ENCODE data around the gene IBA57.

IBA57 gene

DNA sequence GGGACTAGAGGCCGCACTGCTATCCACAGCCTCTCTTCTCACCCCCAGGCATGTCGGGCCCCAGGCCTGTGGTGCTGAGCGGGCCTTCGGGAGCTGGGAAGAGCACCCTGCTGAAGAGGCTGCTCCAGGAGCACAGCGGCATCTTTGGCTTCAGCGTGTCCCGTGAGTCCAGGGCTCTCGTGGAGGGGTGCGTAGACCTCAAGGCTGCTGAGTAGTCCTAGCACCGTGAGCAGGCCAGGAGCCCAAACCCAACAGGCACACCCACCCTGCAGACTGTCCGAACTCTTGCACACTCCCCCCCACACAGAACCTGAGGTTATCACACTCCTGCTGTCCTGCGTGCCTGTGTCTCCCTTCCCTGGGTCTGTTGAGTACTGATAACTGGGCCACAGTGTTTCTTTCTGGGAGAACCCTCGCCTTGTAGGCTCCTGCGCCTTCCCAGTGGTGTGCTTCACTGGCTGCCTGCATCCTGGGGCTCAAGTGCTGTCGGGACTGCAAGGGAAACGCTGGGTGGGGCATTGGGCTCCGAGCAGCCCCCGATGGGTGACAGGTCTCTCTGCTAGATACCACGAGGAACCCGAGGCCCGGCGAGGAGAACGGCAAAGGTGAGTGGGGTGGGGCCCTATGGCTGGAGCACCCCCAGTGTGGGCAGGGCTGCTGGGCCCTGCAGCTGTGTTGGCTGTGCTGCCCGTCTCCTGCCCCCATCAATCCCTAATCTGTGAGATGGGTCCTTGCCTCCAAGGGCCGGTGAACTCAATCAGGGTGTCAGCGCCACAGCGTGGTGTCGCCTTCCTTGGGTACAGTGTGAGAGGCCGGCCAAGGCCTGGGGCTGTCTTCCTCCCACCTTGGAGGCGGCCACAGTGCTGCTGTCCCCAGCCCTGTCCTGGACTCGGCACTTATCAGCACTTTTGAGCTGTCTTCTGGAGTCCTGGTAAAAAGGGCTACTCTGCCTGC is 19.9 kb upstream of the IBA57 start:
- no peak for DNase-seq

DNA sequence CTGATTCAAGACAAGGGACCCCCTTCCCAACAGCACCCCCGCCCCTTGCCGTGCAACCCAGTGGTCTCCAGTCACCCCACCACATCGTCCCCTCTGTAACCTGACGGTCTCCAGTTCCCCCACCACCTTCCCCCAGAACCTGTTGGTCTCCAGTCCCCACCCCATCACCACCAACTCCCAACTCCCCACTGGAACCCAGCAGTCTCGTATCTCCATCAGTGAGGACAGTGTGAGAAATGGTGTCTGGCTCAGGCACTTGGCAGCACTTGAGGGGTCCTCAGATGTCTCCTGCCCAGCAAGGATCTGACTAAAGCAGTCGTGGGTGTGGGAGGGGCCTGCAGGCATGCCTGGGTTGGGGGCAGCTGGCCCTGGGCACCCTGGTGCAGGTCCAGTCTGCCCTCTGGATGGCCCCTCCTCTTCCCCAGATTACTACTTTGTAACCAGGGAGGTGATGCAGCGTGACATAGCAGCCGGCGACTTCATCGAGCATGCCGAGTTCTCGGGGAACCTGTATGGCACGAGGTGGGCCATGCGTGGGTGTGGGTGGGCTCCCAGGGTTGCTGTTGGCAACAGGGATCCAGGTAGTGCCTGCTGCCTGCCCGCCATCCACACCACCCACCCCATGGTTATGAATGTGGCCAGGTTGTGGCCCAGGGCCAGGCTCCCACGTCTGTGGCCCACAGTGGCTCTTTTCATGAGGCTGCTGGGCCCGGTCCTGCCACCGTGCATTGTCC is 19.0 kb upstream of the IBA57 start:
- no peak for DNase-seq

DNA sequence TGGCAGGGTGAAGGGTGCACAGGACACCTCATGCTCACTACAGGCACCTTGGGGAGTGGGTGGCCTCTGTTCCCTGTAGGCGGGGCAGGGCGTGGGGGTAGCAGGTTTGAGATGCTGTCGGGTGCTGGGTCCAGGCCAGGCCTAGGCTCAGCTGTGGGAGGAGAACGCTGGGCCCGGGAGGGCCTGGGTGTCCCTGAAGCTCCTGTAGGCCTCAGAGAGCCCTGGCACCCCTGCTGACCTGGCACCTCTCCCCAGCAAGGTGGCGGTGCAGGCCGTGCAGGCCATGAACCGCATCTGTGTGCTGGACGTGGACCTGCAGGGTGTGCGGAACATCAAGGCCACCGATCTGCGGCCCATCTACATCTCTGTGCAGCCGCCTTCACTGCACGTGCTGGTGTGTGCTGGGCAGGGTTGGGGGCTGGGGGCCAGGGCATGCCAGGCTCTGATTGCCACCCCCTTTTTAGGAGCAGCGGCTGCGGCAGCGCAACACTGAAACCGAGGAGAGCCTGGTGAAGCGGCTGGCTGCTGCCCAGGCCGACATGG is 18.4 kb upstream of the IBA57 start:
- DNase-seq, result no peak

DNA sequence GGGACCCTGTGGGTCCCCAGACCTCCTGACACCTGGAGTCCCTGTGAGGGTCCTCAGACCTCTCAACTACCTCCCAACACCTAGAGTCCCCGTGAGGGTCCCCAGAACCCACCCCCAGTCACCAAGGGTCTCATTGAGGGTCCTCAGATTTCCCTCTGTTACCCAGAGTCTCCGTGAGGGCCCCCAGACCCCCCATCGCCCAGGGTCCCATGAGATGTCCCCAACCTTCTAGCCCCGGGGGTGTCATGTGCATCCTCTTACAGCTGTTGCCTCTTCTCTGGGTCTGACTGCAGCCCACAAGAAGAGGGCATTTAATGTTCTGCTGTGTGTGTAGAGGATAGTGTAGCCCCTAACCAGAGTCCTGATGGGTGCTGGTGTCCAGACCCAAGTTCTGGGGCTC is 17.8 kb upstream of the IBA57 start:
- no peak for DNase-seq

DNA sequence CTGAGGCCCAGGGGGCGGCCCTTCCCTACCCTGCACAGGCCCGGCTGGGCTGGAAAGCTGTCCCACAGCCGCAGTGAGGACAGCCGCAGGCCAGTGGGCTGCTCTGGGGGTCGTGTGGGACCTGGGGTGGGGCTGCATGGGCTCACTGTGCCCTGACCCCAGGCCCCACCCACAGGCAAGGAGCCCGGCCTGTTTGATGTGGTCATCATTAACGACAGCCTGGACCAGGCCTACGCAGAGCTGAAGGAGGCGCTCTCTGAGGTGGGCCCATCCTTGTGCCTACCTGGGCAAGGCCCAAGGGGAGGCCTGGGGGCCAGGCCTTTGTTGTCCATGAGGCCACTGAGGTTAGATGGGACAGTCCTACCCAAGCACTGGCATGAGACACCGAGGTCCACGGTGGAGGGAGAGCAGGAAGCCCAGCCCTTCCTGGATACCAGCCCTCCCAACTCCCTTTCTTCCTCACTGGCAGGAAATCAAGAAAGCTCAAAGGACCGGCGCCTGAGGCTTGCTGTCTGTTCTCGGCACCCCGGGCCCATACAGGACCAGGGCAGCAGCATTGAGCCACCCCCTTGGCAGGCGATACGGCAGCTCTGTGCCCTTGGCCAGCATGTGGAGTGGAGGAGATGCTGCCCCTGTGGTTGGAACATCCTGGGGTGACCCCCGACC is 17.3 kb upstream of the IBA57 start:
- no peak for DNase-seq

DNA sequence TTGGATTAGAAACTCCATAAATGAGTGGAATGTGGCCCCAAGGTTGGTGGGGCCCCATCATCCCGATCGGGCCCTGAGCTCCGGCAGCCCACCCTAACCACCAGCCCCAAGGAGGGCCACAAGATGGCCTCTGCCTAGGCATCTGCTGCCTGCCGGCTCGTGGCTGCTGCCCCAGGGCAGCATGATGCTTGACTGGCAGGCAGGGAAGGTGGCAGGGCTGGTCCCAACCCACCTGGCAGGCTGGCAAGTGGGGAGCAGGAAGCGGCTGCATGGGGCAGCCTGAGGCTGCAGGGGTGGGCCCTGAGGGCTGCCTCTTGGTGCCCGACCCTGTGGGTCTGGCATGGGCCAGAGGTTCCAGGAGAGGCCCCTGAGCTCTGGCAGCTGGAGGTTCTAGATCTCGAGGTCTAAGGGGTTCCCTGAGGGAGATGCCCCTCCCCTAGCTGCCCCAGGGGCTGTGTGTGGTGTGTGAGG is 16.6 kb upstream of the IBA57 start:
- DNase-seq, result no peak

DNA sequence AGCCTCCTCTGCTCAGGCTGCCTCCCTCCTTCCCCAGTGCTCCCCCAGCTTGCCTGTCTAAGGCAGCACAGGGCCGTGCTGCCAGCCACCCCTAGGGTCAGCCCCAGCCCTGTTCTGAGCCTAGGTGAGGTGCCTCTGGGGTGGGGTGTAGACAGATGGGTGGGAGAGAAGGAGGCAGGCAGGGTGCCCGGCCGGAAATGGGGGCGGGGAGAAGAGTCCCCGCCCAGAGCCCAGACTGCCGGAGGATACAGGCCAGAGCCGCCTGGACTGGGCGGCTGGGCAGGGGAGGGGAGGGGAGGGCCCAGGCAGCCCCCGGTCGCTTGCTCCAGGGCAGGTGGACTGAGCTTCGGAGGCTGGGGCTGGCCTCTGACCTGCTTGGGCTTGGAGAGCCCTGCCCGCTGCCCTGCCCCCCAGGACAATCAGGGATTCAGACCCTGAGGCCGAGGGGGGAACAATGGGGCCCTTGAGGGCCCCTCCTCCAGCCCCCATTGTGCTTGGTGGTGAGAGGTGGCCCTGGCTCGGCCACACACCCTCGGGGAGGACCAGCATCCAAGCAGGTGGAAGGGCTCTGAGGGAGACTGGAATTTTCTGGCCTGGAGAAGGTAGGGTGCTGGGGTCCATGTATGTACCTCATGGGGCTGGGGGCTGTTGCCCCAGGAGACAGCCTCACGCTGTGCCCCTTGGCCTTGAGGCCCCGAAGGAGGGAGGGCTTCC is 16.0 kb upstream of the IBA57 start, which contains the start of gene GJC2:
TSS of gene GJC2 (plus strand) at position 525 of the 714 bp plus-strand sequence. CDS start 7,829 bp downstream, outside the sequence.
- no peak for DNase-seq

DNA sequence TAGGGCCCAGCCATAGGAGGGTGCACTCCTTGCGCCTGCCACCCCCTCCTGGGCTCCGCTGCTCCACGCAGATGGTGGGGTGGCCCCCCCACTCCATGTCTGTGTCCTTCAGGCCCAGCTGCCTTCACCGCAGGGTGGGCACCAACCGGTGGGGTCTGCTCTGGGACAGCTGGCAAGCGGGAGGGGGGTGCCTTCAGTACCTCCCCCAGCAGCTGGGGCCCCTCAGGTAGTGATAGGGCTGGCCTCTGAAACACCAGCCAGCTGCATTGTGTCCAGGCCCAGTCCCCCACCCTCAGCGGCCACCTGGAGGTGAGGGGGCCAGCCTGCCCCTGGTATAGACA is 15.5 kb upstream of the IBA57 start:
- no peak for DNase-seq

DNA sequence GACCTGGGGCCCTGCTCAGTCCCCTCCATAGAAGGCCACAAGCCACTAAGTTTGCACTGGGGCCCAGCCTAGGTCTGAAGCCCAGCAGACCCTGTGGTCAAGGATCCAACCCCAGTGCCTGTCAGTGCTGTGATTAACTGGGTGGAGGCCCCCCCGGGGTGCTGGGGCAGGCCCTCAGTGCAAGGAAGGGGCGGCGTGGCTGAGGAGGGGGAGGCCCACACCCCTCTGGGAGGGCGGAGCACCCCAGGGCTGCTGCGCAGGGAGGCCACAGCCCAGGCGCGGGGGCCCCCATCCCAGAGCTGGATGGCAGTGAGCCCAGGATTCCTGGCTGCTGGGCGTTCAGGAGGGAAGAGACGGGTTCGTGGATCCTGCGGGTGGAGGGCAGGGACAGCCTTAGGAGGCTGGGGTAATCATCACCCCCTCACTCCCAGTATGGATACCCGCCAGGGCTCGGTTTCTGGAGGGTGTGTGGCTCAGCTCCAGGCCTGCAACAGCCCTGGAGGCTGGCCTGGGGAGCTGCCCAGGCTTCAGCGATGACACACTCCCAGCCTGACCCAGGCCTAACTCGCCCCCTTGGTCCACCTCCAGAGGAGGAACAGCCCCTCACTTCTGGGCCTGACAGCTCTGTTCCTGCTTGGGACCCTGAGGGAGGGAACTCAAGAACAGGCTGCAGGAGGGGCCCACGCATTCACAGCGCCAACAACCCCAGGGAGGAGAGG is 15.0 kb upstream of the IBA57 start:
- DNase-seq, result no peak

DNA sequence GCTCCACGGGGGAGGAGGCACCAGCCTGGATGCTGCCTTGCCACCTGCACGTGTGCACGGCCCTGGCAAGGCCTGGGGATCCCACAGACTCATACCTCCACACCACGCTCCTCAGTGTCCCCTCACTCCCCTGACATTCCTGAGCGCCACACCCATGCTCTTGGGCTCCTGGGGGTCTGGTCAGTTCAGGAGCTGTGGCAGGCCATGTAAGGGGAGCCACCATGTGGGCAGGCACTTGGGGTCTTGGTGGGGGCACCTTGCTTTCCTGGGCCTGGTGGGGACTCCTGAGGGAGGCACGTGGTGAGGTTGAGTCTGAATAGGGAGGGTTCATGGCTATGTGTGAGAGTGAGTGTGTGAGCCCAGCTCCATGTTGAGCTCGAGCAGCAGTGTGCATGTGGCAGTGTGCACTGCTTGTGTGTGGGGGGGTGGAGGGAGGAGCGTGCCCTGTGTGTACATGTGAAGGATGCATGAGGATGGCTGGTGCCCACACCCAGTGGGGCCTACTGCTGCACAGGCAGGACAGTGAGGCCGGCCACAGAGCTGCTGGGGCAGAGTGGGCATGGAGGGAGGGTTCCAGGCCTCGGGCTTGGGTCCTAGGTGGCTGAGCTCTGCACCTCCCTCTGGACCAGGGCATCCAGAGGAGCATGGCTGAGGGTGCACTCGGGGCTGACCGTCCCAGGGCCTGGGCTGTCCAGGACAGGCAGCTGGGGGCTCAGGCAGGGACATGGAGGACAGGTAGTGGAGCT is 14.3 kb upstream of the IBA57 start:
- DNase-seq, result no peak

DNA sequence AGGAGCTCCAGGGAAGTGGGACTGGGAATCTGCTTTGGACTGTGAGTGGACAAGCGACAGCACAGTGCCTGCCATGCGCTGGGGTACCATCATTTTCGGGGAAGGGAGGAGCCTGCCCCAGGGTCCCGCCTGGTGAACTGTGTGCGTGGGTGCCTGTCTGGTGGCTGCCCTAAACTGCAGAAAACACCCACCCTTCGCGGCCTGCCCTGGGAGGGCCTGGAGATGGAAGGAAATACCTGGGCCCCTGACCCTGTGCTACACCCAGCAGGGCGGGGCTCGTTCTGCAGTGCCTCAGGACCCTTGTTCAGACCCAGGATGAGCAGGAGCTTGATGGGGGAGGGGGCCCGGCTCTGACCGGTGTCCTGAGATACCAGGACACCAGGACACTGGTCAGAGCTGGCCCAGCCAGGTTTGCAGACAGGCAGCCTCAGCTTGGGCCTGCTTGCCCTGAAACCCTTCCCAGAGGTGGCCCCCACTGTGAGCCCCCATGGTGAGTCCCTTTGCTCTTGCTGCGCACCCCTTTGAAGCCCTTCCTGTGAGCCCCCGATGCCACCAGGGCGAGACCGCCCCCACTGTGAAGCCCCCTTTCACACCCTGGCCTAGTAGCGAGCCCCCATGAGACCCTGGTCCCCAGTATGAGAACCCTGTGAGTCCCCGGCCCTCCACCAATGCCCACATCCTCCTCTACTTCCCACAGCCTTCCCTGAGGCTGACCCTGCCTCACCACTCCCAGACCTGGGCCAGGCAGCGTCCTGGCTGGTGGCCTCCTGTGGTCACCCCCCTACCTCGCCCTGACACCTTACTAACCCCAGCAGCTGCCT is 13.3 kb upstream of the IBA57 start:
- no peak for DNase-seq

DNA sequence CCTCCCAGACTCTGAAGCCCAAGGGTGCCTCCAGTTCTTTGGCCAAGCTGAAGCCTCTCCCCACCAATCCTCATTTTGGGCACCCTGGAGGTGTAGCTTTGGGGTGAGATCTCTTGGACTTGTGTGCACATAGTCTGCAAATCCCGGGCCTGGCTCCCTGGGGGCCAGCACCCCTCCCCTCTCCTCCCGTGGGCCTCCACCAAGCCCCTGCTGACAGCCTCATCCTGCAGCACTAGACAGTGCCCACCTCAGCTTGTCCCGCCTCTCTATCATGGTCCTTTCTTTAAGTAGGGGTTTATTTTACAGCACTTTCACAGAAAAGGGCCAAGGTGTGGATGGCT is 12.7 kb upstream of the IBA57 start:
- DNase-seq, result no peak

DNA sequence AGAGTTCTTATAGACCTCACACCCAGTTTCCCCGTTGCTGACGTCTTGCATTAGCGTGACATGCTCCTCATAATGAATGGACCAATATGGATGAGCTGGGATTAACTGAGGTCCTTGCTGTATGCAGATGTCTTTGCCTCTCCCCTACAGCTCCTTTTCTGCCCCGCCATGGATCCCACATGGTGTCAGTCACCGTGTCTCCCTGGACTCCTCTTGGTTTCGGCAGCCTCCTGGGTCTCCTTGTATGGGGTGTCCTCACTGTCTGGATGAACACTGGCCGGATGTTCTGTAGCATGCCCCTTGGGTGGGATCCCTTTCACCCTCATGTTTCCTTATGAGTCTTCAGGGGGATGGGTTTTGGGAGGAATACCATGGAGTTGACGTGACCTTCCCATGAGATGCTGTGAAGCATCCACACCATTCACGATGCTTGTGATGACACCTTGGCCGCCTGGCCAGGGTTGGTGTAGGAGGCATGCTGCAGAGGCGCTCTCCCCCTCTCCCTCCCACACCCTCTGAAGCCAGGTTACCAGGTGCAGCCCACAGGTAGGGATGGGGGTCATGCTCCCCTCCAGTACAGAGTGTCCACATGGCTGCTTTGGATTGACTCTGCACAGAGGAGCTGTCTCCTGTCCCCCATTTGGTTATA is 11.5 kb upstream of the IBA57 start:
- DNase-seq, result no peak

DNA sequence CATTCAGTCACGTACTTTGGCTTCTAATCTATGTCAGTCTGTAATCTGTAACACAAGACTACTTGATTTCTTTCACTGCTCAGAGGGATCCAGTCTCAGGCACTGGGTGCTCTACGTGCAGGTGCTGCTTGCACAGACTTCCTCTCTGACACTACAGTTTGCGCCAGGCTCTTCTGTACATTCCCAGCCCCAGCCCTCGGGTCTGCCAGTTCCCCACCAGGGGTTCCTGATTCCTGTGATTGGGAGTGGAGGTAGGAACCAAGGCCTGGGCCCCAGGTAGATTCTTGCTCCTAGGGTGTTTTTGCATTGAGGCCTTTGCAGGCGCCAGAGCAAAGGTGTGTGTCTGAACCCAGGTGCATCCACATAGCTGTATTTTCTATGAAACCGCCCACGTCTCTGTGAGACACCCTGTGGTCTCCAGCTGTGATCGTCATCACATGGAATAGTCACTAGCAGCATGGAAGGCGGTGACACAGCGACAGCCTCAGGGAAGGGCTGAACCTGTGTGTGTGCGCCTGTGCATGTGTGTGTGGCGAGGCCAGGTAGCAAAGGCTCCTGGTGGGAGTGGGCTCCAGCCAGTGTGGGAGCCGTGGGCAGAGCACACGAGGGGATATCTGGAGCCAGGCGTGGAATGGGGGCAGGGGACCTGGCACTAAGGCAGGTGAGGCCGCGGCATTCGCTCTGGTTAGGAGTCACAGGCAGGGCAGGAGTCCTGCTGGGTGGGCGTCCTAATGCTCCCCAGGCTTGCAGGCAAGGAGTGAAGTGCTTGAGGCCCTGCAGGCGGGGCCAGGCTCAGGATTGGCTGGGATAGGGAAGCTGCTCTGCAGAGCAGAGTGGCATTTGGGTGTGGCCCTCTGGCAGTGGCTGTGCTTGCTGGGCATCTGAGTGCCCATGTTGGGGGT is 10.7 kb upstream of the IBA57 start:
- DNase-seq, result no peak

DNA sequence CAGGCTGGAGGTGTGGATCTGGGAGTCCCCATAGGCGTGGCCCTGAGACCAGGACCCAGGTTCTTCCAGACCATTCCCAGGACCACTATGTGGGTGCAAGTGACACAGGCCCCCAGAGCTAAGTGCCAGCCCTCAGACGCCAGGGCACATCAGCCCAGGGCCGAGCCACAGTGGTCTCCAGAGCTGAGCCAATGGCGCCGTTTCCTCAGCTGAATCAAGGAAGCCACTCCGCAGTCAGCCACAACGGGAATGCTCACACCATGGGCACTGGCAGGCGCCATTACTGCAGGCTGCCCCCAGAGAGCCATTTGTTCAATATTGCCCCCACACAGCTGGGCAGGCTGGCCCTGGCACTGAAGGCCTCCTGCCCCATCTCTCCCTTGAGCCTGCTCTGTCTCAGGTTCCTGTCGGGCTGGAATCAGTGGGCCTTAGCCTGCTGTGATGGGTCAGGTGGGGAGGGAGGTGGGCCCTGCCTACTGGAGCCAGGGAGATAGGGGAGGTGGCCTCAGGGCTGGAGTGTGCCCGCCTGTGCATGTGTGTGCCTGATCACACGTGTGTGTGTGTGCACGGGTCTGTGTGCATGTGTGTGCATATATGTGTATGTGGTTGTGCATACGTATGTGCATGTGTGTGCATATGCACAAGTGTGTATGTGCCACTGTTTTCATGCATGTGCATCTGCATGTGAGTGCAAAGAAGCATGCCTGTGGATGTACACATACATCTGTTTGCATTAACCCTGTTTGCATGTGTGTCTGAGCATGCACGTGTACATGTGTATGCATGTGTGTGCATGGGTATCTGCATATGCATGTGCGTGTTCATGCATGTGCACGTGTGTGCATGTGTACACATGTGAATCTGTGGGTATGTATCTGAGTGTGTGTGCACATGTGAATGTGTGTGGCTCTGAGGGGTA is 9.7 kb upstream of the IBA57 start:
- no peak for DNase-seq

DNA sequence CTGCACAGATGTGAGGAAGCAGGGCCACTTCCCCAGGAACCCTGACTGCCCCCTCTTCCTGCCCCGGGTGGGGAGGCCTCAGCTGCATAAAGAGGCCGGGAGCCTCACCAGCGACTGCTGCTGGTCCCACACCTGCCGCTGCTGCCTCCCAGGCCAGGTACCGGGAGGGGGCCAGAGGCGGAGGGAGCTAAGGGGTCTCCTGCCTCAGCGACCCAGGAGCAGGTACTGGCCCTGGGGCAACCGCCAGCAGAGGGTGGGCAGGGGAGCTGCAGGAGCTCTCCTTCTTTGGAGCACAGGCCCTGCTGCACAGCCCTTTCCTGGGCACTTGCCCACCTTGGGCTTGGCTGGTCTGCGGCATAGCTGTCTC is 9.1 kb upstream of the IBA57 start:
- no peak for DNase-seq

DNA sequence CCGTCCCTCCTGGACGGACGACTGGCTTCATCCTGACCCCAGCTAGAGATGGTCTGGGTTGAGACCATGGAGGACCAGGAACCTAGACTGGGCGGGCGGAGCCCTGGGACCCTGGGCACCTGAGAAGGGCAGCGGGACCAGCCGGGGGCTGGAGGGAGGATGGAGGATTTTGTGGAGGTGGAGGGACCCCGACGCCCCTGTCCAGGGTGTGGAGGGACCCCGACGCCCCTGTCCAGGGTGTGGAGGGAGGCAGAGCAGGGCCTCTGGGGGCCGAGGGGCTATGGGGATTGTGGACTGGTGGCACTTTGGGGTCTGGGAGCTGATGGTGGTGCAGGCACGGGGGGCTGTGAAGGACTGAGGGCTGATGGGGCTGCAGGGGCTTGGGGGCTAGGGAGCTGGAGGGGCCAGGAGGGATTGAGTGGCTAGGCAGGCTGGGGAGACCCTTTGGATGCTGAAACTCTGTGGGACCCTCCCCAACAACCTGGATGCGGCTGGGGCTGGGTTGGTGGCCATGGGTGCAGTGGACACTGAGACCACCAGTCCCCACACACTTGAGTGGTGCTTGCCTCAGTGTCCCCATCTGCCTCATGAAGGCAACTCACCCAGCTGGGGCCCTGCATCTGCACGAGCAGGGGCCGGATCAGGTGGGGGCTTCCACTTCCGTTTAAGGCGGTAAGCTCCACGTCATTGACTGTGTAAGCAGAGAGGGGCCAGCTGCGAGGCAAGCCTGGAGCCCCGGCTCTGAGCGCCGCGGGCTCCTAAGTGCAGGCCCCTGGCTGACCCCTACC is 8.5 kb upstream of the IBA57 start:
- no peak for DNase-seq
